Left cardiac atrium (tissue), 4 donors: ENCODE data around the gene MAB21L4. TPM values are rescaled to one million over a fixed set of nuclear protein-coding genes. Genes with fewer than 3 reads are reported as not detected.
A peak's percentile ranks its signal among the peaks of the same experiment; 100 is the strongest.
"Not testable (repeated sequence)": the region's sequence is repeated elsewhere in the genome, so short reads cannot be mapped to it uniquely, and the experiment has no call there.

Experiments used
- ATAC-seq, 2 donors: fragments of 200-7000 bp; cut with Tn5 transposase; one replicate each; pipeline ENCODE4 v1.9.1; 2020; ENCODE audit warnings: mild to moderate bottlenecking in 2 of 2, moderate library complexity in 2 of 2
- DNase-seq: peaks from one replicate; pipeline ENCODE4 v3.0.0-alpha.2; 2020
- intact Hi-C, 2 donors: fragments of 100-400 bp; cut with DNase I; formaldehyde crosslinking; loops; one replicate each; pipeline versions ENCODE4 v1.14.1 to v1.15.1; 2022 to 2023
- total RNA-seq, 2 donors: library from RNA; stranded (reverse); fragmentation: NEBNext Ultra II Directional; extraction: Animal tissue kit (Norgen Biotek cat#: 25700); gene quantifications; one replicate each; pipeline ENCODE4 v1.2.1, GENCODE V29; 2021
- donor health status: DM: no; HTN: yes; CAD: no.
- donor health status: DM: no; HTN: yes; CAD: no; lungs with severe emphysema.
- donor health status: DM: yes; HTN: yes; CAD: no.
- donor health status: Dilated cardiomyopathy.

MAB21L4 gene
- total RNA-seq, 2 donors from 2014 or later, result not detected

- intact Hi-C loops, result loop anchor here in 1 of 2 donors (5.0 to 10.0 kb wide), 2 partner anchors 135 to 222 kb away; no protein-coding TSS in a partner anchor
- DNase-seq, result no peak
- no peak for ATAC-seq
These were observed 43.2 kb downstream of the MAB21L4 start for GRCh38 chr2:240852671-240853314.

GRCh38 chr2:240851078-240851991 lies 44.6 kb downstream of the MAB21L4 start:
- ATAC-seq (peak; percentile 94 to 95), DNase-seq (peak; percentile 85)
- intact Hi-C loops, result loop anchor here in 1 of 2 donors (5.0 to 10.0 kb wide), 2 partner anchors 136 to 223 kb away; no protein-coding TSS in a partner anchor

GRCh38 chr2:240850756-240851077 lies 45.2 kb downstream of the MAB21L4 start:
- DNase-seq (no peak), ATAC-seq (peak in 1 of 2 donors; percentile 8)
- intact Hi-C loops, result loop anchor here in 1 of 2 donors (5.0 to 10.0 kb wide), 2 partner anchors 137 to 224 kb away; no protein-coding TSS in a partner anchor

GRCh38 chr2:240850026-240850425 lies 45.9 kb downstream of the MAB21L4 start:
- intact Hi-C loops, result loop anchor here in 1 of 2 donors (5.0 to 10.0 kb wide), 2 partner anchors 137 to 225 kb away; no protein-coding TSS in a partner anchor

GRCh38 chr2:240848900-240849680 lies 46.9 kb downstream of the MAB21L4 start:
- intact Hi-C loops, result no loop called here
- DNase-seq, result no peak
- ATAC-seq, result no peak

More at GRCh38 chr2:240850026-240850425, 45.9 kb downstream of the MAB21L4 start:
- no peak for DNase-seq
- no peak for ATAC-seq

- intact Hi-C loops, result no loop called here
- DNase-seq (no peak), ATAC-seq (no peak)
These were observed 48.1 kb downstream of the MAB21L4 start for GRCh38 chr2:240847817-240848216.

- DNase-seq, result no peak
- intact Hi-C loops, result no loop called here
- peak in 1 of 2 donors; percentile 79 for ATAC-seq
These were observed 48.9 kb downstream of the MAB21L4 start for GRCh38 chr2:240846873-240847595.

GRCh38 chr2:240846309-240846708 lies 49.6 kb downstream of the MAB21L4 start:
- intact Hi-C loops, DNase-seq, ATAC-seq: not testable (repeated sequence)

- ATAC-seq (peak; percentile 82 to 91), DNase-seq (peak; percentile 70)
- intact Hi-C loops, result no loop called here
These were observed 55.4 kb downstream of the MAB21L4 start for GRCh38 chr2:240840435-240841060.

- intact Hi-C loops, result loop anchor here (10.0 kb wide), 1 partner anchor 325 kb away; no protein-coding TSS in a partner anchor
- DNase-seq, result no peak
- no peak for ATAC-seq
These were observed 56.5 kb downstream of the MAB21L4 start for GRCh38 chr2:240839152-240840143.

GRCh38 chr2:240837621-240838020 lies 58.3 kb downstream of the MAB21L4 start:
- ATAC-seq (no peak), DNase-seq (no peak)
- intact Hi-C loops, result loop anchor here (10.0 kb wide), 1 partner anchor 323 kb away; no protein-coding TSS in a partner anchor

GRCh38 chr2:240836781-240837467 lies 59.0 kb downstream of the MAB21L4 start:
- peak; percentile 22 to 61 for ATAC-seq
- intact Hi-C loops, result loop anchor here (10.0 kb wide), 1 partner anchor 322 kb away; no protein-coding TSS in a partner anchor
- DNase-seq, result peak; percentile 70
